ENCODE measurements around the gene XAF1.

GRCh38 chr17:6724009-6724408 lies 31.8 kb upstream of the XAF1 start:
- TF ChIP-seq CTCF (IDR thresholded peaks at IDR 0.05), result no peak
- TF ChIP-seq POLR2A (IDR thresholded peaks at IDR 0.05), result no peak
